GM21390 (cell line): ENCODE measurements around the gene DNAJA4.

Source experiments
- ATAC-seq: cut with Tn5 transposase; IDR thresholded peaks from one replicate; pipeline ENCODE4 v1.9.1; 2021; ENCODE audit not compliant: unreplicated experiment

Gene DNAJA4

DNA sequence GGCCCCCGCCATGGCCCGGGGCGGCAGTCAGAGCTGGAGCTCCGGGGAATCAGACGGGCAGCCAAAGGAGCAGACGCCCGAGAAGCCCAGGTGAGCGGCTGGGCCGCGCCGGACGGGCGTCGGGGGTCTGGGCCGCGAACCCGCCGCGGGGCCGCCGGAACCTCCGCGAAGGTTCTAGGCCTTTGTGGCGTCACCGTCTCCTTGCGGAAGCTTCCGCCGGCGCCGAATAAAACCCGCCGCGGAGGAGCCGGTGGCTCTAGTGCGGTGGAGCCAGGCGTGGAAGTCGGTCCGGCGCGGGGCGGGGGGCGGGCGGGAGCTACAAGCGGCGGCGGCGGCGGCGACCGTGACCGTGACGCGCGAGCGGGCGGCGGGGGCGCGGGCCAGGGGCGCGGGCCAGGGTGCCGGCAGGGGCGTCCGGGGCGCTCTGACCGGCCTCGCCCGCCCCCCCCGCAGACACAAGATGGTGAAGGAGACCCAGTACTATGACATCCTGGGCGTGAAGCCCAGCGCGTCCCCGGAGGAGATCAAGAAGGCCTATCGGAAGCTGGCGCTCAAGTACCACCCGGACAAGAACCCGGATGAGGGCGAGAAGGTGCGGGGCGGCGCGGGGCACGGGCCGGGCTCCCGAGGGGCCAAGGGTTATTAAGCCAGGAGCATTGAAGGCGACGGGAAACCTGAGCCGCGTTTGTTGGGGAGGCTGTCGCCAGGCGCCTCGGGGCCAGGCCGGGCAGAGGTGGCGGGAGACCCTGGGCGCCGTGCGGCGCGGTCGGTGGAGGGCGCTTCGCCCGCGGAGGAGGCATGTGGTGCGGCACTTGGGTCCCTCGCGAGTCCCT, at the start of gene DNAJA4:
DNAJA4 (plus strand) TSS at position 259 of the 833 bp plus-strand sequence; CDS start at position 461, 202 bp downstream.
- ATAC-seq, result no peak

DNA sequence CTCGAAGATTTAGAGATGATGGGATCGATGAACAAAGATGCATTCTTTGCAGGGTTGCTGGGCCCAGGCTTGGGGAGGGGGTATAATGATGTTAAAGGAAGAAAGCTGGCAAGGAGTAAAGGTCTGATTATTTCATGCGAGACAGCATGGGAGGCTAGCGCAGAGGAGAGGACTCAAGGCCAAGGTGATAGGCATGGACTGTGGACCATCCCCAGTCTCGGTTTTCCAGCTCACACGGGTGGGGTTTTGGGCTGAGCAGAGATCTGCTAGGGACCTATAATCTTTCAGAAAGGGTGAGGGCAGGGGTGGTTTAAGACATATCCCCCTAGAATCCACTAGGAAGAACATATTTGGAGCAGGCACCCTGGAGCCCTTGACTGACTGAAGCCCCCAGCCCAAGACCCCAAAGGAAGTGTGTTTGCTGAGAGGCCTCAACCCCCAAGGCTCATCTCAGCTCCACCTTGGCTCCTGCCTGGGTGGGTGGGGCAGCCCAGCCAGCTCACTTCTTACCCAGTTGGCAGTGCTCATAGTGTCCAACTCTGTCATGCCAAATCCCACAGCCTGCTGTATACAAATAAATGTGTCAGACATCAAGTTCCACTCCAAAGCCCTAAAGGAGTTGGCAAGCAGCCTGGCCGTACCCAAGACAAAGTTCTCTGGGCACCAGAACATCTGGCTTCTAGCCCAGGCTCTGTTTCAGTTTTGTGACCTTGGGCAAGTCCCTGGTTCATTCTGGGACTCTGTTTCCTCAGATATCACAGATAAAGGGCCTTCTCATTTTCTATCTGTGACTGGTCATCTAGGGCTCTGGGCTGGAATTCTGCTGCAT, 47.9 kb upstream of the DNAJA4 start:
- ATAC-seq, result no peak

DNA sequence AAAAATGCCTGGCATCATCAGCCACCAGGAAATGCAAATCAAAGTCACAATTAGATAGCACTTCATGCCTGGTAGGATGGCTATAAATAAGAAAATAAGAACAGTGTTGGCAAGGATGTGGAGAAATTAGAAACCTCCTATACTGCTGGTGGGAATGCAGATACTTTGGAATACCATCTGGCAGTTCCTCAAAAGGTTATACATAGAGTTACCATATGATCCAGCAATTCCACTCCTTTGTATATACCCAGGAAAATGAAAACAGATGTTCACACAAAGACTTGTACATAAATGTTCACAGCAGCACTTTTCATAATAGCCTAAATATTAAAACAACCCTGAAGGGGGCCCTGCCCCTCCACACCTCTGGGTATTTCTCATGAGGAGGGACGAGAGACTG, 43.6 kb upstream of the DNAJA4 start:
- ATAC-seq, result no peak

DNA sequence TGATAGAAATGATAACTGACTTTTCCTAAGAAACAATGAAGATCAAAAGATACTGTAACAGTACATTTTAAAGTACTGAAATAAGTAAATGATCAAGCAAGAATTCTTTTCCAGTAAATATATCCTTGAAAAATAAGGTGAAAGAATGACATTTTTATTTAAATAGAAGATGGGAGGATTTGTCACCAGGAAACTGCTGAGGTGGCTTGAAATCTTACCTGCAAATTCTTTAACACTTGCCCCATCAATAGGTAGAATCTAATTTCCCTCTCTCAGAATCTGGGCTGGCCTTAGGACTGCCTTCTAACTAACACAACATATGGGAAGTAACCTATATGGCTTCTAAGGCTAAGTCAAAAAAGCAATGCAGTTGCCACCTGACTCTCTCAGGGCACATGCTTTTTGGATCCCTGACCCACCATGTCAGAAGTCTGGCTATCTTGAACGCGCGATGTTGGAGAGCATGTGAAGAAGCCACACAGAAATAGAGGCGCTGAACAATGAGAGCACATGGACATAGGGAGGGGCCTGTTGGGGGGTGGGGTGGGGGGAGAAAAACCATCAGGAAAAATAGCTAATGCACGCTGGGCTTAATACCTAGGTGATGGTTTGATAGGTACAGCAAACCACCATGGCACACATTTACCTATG, 41.5 kb upstream of the DNAJA4 start:
- ATAC-seq, result no peak

DNA sequence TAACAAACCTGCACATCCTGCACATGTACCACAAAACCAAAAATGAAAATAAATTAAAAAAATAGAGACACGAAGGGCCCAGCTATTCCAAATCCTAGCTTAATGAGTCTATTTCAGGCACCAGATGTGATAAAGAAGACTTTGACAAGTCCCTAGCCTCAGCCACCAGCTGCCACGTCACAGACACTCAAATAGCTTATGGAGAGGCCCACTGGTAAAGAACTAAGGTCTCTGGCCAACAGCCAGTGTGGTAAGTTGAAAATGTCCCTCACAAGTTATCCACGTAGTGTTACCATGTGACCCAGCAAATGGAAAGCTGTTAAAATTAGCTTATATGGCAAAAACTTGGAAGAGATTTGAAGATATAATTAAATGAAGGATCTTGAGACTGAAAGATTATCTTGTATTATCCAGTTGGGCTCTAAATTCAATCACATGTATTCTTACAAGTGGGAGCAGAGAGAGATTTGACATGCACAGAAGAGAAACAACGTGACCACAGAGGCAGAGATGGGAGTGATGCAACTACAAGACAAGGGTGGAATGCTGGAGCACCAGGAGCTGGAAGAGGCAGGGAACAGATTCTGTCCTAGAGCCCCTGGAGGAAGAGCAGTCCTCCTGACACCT, 40.9 kb upstream of the DNAJA4 start:
- ATAC-seq, result no peak

DNA sequence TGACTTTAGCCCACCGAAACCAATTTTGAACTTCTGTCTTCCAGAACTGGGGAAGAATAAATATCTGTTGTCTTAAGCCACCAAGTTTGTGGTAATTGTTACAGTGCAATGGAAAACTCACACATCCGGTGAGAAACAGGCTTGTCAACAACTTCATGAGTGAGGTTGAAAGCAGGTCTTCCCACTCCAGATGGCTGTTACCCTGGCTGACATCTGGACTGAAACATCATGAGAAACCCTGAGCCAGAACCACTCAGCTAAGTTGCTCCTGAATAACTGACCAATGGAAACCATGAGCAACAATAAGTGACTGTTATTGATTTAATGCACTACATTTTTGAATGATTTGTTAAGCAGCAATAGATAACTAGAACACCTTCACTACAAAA, 40.3 kb upstream of the DNAJA4 start:
- no peak for ATAC-seq

DNA sequence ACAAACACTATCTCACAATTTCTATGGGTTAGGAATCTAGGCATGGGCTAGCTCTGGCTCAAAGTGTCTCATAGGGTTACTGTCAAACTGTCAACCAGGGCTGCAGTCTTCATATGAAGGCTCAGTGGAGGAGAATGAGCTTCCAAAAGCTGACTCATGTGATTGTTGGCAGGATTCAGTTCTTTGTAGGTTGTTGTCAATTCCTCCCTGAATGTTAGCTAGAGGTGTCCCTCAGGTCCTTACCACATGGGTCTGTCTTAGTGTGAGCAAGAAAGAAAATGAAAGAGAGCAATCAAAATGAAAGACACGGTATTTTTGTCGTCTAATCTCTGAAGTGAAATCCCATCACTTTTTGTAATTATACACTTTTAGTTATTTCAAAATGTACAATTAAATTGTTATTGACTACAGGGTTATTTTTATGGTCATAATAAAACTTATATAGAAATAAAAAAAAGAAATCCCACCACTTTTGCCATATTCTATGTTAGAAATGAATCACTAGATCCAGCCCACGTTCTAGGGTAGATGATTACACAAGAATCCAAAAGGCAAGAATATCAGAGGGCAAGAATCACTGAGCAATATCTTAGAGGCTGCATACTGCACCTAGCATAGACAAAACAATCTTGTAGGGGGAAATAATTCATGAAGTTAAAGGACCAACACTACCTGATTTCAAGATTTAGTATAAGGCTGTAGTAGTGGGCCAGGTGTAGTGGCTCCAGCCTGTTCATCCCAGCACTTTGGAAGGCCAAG, 38.4 kb upstream of the DNAJA4 start:
- peak; percentile 54 for ATAC-seq

DNA sequence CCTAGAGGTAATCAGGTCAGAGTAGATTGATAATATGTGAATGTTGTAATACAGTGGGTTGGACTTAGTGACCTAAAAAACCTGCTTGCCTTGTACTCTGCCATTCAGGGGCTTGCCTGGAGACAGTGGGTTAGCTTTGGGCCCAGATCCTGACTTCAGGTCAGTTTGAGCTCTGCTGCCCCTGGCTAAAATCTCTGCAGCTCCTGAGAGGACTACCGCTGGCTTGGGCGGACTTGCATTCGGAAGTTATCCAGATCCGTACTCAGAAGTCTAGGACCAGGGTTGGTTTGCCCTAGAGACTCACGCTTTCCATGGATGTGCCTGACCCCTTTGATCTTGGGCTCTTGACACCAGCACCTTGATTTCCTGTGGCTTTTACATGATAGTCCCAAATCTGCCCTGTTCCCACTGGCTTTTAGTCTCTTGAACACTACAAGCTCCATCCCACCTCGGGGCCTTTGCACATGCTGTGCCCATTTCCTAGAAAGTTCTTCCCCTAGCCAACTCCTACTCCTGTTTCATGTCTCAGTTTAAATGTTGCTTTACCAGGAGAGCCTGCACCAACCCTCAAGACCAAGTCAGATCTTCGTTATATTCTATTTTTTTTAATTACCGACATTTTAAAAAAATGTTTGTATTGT, 35.9 kb upstream of the DNAJA4 start:
- no peak for ATAC-seq

DNA sequence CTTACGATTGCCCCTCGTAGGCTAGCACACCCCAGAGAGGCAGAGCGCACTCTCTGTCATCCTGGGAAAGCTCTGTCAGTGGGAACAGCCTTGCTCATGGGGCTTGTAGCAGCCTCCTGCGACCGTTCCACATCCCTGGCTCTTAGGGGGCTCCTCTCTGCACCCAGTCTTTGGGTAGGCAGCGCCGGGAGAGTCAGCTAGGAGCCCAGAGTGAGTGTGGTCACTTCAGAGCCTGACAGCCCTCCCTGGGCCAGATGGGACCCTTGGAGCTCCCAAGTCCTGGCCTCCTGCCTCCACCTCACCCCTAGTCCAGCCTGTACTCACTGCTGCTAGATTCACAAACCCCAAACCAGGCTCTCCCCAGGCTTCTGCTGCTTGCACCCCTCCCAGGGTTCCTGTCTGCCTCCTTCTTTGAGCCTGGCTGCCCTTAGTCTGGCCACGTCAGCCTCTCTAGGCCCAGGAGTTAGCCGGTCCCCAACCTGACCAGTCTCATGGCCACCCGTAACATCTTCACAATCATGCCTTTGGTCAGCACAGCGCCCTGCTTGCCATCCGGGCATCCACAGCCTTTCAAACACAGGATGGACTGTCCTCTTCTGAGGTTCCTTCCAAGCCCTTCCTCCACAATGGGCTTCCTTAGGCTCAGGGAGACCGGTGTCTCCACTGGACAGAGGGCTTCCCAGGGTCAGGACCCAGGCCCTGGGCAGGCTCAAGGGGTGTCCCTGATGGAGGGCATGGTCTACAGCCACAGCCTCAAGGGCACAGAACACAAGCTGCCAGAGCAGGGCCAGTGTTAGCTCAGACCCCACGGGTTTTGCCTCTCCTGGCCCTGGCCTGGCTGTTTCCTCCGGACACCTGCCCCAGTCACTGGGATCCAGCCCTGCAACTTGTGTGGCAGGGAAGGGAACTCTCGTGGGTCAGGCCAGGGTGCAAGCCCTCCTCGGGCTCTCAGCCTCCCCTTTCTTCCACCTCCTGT, 34.6 kb upstream of the DNAJA4 start:
- ATAC-seq, result no peak

DNA sequence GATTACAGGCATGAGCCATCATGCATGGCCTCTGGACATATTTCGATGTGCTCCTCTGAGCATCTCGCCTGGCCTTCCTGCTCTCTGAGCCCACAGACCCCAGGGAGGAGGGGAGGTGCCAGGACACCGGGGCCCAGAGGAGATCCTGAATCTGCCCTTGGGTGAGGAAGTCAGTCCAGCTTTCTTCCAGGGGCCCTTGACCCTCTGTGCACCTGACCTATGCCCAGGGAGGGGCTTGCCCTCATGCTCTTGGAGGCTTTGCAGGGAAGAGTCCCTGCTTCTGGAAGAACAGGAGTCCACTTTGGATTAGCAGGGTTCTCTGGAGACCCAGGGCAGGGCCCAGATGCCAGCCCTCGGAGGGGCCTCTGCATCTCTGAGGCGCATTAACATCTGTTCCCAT, 31.4 kb upstream of the DNAJA4 start:
- no peak for ATAC-seq

DNA sequence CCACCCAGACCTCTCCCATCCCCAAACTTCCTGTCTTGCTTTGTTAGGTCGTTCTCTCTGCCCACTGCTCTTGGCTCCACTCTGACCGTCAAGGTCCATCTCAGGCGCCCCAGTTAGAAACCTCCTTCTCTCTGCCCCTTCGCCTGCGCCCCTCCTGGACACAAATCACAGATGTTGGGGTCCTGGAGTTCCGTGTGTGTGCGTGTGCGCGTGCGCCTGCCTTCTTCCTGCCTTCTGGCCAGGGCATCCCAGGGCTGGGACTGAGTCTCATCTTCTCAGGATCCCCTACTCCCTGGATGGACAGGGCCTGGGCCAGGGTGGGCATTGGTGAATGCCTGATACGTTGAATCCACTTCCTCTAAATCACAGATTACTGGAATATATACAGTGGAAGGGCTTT, 30.9 kb upstream of the DNAJA4 start:
- no peak for ATAC-seq

DNA sequence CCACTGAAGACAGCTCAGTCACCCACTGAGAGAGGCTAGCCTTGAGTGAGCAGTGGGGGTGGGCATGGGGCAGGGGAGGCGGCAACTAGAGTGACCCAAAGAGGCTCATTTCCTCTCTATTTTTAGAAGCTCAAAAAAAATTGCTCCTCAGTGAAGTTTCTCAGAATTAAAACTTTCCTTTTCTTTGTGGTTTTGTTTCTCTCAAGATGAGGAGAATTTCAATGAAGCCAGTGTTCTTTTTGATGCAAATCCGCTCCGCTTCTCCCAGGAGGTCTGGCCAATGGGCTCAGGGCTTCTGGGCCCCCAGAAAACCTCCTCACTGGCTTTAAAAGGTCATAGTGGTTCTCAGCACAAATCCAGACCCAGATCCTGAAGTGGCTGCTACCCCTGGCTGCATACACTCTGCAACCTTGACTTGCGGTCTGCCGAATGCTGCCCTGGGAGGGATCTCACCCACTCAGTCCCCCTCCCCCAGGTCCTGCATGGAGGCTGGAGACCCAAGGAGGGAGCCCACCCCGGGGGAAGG, 29.8 kb upstream of the DNAJA4 start, which contains the start of gene ACSBG1:
ACSBG1 (minus strand) TSS at position 51 of the 526 bp plus-strand sequence. CDS start 64 bp downstream, outside the sequence.
- no peak for ATAC-seq

DNA sequence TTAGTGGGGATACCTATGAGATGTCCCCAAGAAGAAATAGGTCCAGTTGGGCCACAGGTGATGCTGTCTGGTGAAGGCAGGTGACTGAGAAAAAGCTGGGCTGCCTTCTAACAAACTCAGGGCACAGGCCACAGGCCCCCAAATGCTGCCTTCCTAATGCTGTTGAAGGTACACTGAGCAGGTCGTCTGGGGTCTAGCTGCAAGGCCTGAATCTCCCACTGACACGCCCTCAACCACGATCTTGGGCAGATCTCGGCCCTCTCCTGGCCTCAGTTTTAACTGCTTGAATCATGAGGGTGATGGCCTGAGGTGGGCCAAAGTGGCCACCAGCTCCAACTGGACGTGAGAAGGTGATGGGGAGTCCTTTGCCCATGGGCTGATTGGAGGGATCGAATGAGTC, 27.9 kb upstream of the DNAJA4 start:
- no peak for ATAC-seq

DNA sequence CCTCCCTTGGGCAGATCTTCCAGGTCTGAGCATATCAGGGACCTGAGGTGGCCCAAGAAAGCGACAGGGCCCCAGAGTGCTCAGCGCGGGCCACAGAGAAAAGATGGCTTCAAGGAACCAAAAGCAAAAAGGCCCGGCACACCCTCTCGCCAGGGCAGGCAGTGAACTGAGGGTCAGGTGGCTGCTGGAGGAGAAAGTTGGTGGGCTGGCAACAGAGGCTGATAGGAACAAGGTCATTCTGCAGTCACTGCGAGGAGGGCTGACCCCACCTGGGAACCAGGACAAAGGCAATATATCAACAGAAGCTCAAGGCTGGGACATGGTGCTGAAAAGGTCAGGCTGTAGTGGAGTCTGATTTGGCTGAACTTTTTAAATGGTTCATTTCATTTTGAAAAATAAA, 27.2 kb upstream of the DNAJA4 start:
- no peak for ATAC-seq

DNA sequence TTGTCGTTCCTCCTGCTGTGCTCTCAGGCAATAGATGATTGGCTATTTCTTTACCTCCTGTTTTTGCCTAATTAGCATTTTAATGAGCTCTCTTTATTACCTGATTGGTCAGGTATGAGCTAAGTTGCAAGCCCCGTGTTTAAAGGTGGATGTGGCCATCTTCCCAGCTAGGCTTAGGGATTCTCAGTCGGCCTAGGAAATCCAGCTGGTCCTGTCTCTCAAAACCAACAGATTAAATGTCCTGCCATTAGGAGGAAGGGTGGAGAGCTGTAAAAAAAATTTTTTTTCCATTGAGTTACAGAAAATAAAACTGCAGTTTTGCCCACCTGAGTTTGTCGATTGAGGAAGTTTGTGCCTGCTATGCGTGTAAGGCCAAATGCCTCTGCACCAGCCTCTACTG, 24.6 kb upstream of the DNAJA4 start:
- no peak for ATAC-seq

DNA sequence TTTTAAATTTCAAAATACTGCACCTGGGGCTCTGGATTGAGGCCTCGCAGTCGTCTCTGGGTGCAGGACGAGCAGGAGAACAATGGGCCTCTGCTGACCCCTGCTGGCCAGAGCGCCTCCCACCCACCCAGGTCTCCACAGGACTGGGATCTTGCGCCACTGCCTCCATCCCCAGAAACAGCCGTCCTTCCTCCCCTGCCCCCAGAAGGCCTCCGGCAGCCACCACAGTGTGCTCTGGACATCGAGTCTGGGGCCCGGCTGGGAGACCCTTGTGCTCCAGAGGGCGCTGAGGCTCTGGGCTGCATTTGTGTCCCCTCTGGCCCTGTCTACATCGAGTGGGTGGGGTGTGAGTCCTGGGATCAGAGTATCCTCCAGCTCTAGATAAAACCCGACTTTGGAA, 23.3 kb upstream of the DNAJA4 start:
- no peak for ATAC-seq

DNA sequence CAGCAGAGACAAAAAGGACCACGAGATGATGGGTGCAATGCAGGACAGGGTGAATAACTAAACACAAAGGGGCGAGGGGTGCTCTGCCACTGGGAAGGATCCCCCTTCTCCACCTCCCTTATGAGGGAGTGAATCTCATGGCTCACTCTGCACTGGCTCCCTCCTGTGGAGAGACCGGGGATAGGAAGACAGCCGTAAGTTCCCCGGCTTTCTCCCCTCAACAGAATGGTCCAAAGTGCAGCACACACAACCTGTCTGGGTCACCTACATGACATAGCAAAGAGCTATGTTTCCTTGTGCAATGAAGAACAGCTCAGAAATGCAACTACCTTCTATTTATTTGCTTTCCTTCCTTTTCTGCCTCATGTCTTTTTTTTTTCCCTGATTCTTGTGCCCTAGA, 22.2 kb upstream of the DNAJA4 start:
- ATAC-seq, result no peak

DNA sequence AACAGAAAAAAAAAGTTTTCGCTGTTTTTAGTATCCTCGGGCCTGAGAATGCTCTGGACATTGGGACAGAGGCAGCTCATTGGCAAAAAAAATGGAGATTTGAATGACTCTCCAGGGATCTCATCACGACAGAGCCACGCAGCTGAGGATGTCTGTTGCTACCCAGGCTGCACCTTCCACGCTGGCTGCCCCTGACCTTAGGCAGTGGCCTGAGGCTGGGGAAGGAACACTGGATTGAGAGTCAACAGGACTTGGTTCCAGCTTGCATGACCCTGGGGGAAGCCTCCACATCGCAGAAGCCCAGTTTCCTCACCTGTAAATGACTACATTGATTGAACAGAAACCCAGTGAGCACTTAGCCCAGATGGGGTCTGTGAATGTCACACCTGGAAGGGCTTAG, 21.3 kb upstream of the DNAJA4 start:
- ATAC-seq, result no peak
